HG02973 (cell line): ENCODE data around the gene FCRLB.
A peak's percentile ranks its signal among the peaks of the same experiment; 100 is the strongest.
"Not testable (repeated sequence)": the region's sequence is repeated elsewhere in the genome, so short reads cannot be mapped to it uniquely, and the experiment has no call there.

ENCODE experiments used
- ATAC-seq: cut with Tn5 transposase; IDR thresholded peaks from one replicate; pipeline ENCODE4 v1.9.1; 2021; ENCODE audit warnings: moderate library complexity; ENCODE audit not compliant: unreplicated experiment

The FCRLB gene

DNA sequence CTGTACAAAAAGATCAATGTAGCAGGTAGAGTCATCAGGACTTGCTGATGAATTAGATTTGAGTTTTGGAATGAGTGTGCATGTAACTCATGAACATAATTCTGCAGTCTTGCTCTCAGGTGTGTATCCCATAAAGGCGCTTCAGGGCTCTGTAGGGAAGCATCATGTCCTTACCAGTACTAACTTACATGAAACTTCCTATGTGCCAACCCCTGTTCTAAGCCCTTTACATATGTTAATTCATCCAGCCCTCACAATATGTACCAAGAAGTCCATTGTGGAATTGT, 2.1 kb upstream of the FCRLB start:
- ATAC-seq, result peak; percentile 34

DNA sequence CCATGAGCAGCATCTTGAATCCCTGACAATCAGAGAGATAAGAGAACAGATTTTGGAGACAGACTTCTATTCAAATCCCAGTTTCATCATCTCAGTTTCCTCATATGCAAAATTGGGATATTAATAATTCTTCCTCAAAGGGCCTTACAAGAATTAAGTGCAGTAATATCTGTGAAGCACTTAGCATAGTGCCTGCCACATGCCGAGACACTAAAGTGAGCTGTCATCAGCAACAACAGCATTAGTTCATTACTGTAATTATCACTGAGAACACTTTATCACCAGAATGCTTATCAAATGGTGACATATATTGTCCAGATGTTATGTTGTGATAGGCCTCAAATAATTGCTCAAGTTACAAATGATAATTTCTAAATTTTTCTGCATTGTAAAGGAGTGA, 922 bp upstream of the FCRLB start:
- no peak for ATAC-seq

DNA sequence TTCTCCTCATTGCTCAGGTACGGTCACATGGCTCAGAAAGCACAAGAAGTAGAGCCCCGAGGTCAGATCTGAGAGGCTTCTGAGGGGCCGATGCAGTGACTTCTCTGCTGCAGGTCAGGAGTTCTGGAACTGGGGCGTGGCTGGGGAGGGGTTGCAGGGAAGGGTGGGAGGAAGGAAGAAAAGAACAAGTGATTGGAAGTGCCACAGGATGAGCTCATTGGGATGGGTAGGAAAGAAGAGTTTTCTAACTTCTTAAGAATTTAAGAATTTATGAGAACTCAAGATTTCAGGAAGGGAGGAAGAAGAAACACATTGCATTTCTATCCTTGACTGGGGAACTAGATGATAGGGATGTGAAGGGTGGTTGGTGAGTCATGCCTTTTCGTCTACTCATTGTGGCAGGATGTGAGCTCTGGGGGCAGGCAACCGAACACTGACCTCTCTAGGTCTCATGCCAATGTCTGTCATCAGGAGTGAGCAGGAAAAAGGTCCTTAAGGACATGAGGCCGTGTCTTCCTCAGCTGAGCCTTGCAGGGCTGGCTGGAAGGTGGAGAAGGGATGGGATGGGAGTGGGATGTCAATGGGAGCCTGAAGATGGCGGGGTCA, 497 bp downstream of the FCRLB start:
- ATAC-seq, result no peak

DNA sequence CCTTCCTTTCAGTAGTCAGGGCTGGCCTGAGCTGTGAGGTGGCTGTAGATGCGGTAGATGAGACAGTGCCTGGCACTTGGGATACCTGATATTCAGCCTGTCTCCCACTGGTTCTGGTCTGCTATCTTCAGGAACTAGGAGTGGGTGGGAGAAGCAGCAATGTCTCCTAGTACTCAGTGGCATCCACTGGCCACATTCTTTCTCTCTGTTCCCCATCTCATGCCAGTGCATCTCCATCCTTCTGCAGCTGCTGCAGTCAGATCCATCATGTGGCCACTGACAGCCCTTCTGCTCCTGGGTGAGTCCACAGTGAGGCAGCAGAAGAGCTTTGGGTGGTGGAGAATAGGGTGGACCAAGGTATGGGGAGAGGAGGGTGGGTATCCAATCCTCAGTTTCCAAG, 1.1 kb downstream of the FCRLB start:
- ATAC-seq, result no peak

DNA sequence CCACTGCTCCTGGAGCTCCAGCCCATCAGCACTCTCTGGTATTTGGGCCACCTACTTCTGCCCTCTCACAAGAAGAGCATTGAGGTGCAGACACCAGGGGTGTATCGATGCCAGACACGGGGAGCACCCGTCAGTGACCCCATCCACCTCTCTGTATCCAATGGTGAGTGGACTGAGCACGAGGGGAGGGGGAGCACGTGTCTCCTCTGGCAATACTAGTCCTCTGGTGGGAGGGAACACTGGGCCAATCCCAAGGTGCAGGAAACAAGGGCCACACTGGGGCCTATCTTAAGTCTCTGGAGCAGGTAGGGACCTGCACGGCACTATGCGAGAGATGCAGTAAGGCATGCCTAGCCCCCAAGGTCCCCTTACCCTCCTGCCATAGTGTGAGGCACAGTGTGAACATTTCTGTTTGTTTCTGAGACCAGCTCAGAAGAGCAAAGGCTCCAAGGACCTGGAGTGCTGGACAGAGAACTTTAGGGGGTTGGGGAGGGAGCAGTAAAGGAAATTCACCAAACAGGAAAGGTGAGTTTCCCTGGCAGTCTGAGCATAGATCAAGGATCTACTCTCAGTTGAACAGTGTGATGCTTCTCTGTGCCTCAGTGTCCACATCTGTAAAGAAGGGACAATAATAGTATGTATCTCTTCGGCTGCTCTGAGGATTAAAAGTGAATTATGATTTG, 2.3 kb downstream of the FCRLB start:
- ATAC-seq, result no peak

DNA sequence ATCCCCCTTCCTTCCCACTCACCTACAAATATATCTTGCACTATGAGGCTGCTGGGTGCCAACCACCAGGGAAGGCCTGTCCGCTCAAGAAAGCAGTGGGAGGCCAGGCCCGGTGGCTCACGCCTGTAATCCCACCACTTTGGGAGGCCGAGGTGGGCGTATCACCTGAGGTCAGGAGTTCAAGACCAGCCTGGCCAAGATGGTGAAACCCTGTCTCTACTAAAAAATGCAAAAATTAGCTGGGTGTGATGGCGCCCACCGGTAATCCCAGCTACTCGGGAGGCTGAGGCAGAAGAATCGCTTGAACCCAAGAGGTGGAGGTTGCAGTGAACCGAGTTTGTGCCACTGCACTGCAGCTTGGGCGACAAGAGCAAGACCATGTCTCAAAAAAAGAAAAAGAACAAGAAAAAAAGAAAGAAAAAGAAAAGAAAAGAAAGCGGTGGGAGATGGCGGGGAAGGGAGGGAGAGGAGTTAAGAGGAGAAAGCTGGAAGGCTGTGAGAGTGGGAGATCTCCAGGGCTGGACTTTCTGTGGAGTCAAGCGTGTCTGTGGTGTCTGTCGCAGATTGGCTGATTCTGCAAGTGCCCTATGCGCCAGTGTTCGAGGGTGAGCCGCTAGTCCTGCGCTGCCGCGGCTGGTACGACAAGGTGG, 4.0 kb downstream of the FCRLB start:
- not testable (repeated sequence) for ATAC-seq

DNA sequence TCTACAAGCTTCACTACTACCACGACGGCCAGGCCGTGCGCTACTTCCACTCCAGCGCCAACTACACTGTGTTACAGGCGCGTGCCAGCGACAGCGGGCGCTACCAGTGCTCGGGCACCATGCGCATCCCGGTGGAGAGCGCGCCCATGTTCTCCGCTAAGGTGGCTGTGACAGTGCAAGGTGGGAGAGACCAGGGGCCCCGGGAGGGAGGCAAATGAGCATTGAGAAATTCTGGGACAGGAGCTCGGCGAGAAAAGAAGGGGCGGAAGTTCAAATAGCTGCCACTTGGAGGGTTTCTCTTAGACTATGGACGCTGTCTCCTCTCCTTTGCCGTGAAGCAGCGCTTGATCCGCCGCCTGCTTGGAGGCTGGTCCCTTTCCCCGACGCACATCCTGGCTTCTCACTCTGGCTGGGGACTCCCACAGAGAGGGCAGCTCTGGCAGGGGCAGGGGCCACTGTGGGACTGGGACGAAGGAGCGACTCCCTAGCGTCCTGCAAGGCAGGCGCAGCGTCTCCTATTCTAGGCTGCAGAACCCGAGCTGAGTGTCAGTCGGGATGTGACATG, 4.6 kb downstream of the FCRLB start:
- ATAC-seq, result peak; percentile 23

DNA sequence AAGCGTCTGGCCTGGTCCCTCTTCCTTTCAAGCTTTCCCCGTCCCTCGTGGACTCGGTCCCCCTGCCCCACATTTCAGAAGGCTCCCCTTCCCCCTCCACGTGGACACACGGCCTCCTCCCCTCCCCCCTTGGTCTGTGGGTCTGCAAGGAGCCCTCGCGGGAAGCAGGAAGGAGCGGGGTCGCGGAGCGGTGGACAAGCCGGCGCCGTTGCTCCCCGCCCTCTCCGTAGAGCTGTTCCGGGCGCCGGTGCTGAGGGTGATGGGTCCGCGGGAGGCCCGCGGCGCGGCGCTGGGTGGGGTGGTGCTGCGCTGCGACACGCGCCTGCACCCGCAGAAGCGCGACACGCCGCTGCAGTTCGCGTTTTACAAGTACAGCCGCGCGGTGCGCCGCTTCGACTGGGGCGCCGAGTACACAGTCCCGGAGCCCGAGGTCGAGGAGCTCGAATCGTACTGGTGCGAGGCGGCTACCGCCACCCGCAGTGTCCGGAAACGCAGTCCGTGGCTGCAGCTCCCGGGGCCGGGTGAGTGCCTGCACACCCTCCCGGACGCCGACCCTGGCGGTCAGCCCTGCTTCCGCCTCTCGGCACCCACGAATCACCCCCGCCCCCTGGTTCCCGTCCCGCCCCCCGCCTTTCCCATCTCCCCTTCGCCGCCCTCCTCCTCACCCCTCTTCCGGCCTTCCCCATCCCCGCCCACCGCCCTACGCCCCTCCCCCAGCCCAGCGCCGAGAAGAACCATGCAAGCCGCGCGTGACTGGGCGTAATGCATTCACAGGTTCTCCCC, 5.3 kb downstream of the FCRLB start:
- peak; percentile 38 for ATAC-seq

DNA sequence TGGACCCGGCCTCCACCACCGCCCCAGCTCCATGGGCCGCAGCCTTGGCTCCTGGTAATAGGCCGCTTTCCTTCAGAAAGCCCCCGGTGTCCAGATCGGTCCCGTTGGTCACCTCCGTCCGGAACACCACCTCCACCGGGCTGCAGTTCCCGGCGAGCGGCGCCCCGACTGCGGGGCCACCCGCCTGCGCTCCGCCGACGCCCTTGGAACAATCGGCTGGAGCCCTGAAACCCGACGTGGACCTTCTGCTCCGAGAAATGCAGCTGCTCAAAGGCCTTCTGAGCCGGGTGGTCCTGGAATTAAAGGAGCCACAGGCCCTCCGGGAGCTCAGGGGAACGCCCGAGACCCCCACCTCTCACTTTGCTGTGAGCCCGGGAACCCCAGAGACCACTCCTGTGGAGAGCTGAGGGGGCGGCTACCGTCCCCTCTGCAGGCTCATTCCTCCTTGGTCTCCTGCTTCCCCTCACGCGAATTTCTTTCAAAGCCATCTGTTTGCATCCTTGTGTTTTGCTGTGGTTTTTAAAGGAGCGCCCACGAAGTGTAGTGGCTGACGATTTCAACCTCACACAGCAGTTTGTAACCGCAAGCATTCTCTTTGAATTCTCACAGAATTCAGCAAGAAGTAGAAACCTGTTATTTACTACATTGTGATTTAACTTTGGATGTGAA, 6.0 kb downstream of the FCRLB start:
- ATAC-seq, result peak; percentile 12

DNA sequence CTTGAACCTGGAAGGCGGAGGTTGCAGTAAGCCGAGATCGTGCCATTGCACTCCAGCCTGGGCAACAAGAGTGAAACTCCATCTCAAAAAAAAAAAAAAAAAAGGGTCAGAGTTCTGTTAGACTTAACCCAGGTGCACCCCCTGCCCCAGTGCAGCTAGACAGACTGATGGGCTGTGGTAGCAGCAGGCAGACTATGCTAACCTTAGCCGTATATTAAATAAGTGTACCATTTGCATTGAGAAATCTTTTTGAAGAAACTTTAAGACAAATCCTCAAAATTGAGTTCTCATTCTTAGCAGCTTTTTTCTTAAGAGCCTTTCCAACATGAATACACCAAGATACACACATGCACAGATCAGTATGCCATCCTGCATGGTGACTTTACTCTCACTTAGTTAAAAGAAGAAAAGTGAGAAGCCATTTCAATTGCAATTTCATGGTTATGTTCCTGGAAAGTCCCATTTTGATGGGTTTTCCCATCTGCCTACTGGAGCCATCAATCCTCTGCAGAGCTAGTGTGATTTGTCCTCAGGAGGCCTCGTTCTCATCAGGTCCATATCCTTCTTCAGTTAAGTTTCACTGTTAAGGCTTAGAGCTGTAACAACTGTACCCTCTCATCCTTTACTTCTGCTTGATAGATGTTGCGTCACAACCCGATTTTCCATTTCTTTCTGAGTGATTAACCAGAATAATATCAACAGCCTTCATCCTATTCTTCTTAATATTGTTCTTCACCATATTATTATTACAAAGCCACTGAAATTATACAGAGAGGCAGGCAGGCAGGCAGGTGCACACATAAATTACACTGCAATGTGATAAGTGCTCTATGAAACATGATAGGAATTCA, 7.3 kb downstream of the FCRLB start:
- no peak for ATAC-seq

DNA sequence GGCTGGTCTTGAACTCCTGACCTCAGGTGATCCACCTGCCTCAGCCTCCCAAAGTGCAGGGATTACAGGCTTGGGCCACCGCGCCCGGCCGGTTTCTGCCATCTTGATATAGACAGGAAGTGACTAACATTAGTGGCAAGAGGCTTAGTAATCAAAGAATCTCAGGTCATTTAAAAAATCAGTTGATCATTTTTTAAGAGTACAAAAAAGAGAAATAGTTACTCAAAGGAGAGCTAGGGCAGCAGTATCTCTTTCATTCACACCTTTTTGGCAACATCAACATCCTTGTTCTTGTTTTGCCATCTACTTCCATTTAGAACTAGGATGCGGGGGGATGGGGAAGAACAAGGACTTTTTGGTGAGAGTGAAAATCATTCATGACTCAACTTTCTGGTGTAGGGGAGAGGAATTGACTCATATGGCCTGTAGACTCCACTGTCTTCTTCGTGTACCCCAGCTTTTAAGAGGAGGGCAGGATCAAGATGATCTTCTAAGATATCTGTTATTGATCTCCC, 8.8 kb downstream of the FCRLB start:
- no peak for ATAC-seq

DNA sequence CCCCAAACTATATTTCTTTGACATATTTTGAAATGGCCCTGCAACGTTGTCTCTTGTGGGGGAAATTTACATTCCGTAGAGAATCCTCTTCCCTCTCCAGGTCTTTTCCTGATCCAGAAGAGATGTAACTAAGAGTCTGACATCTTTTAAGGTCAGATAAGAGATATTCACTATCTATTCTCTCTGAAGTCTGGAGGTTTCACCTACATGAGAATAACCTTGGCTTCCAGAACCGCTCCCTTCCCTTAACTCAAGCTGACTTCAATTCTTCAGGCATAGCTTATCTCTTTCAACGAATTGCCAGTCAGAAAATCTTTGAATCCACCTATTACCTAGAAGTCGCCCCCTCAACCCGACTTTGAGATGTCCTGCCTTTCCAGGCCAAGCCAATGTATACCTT, 9.9 kb downstream of the FCRLB start:
- ATAC-seq, result no peak

DNA sequence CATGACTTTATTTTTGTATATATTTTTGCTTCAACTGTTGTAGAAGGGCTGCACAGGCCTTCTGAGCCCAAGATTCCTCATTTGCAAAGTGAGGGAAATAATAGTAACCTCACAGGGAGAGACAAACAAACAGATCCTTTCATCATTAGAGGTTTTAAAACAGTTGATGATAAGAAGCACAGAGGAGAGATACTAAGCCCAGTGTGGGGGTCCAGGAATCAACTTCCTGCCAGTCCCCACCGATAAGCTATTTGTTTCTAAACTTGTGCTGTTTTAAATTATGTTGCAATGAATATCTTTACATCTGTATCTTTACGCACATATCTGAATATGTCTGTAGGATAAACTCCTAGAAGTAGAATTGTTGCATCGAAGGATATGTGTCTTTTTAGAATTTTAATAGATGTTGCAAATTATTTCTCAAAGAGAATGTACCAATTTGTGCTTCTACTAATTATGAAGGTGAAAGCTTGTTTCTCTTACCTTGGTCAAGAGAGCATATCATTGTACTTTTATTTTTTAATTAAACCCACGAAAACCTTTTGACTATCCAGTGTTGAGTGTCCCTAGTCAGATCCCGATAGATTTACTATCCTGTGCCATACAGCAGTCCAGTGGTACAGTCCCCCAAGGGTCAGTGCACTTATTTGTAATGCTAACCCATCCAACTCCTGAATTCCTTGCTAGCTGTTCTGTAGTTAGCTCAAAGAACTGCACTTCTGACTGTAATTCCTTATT, 10.8 kb downstream of the FCRLB start:
- no peak for ATAC-seq

DNA sequence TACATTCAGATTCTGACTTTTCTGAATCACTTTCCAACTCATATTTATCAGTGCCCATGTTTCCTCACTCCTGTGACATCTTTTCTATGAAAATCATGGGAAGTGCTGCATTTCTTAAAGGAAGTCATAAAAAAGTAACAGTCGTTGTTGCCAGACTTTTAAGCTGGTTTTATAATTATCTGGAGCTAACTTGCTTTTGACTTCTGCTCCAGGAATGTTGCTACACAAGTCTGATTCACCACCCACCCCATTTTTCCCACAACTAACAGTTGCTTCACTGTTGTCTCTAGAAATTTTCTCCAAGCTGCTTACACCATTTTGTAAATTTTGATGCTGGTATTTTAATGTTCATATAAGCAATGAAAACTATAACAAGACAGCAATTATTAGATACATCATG, 12.2 kb downstream of the FCRLB start:
- ATAC-seq, result no peak

DNA sequence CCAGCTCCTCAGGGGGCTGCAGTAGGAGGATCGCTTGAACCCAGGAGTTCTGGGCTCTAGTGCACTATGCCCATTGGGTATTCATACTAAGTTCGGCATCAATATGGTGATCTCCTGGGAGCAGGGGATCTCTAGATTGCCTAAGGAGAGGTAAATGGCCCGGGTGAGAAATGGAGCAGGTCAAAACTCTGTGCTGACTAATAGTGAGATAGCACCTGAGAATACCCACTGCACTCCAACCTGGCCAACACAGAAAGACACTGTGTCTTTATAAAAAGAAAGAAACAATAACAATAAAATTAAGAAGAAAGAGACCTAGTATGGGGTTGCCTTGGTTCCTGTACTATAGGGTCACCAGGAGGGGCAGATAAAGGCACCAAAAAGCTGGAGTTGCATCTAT, 14.5 kb downstream of the FCRLB start:
- ATAC-seq, result no peak

DNA sequence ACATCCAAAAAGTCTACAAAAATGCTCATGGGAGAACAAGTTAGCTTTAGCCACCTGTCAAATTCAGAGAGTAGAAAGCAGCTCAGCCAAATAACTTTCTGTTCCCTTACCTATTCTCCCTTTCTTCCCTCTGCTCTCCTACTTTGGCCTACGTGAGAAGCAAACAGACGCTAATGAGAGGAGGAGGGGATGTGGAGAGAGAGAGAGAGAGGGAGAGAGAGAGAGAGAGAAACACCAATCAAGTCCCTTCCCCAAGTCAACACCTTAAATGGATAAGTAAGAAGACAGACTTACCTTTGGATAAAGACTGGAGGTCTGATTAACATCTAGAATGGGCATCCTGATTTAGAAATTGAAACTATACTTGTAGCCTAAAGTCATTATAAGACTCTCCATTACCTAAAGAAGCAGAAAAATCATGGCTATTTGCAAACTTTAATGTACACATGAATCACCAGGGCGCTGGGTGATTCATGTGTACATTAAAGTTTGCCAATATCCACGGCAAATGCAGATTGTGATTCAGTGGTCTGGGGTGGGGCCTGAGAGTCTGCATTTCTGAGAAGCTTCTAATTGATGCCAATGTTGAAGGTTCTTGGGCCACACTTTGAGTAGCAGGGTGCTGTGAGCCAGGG, 15.1 kb downstream of the FCRLB start:
- no peak for ATAC-seq

DNA sequence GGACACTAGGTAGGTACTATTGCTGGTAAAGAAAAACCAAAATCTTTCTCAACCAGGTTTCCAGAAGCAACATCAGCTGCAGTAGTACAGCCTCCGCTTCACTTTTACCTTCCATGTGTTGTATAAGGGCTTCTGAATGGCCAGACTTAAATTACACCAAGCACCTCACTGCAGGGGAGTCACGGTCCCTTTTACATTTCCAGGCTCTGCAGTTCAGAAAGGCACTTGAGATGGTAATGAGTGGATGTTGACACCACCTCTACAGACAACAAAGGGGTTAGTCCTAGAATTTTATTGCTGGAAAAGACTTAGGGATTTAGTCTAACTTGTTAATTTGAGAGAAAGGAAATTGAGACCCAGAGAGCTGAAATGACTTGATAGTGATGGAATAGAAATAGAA, 16.3 kb downstream of the FCRLB start:
- ATAC-seq, result no peak

DNA sequence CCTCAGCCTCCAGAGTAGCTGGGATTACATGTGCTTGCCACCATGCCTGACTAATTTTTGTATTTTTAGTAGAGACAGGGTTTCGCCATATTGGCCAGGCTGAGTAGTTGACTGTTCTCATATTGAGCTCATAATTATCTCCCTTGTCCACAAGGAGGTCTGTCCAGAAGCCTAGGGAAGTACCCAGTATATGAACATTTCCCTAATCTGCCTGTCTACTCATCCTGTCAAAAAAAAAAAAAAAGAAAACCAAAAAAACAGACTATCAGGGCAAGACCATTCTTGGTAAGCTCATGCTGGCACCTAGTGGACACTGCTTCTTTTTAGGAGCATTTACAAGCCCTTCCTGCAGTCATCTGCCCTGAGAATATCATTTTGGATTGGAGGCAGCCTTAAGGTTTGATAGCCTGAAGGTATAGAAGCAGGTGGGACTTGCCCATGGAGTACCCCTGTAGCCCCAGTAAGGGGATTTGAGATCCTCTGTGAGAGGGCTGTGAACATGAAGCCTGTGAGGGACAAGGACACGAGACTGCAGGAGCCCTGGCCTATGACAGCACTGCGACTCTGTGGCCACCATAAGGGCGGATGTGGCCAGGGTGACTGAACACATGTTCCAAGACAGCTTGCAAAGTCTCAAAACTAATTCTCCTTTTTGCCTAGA, 17.4 kb downstream of the FCRLB start:
- ATAC-seq, result peak; percentile 56
